ENCODE measurements around the gene PPY.
"Not testable (repeated sequence)": the region's sequence is repeated elsewhere in the genome, so short reads cannot be mapped to it uniquely, and the experiment has no call there.

PPY gene

DNA sequence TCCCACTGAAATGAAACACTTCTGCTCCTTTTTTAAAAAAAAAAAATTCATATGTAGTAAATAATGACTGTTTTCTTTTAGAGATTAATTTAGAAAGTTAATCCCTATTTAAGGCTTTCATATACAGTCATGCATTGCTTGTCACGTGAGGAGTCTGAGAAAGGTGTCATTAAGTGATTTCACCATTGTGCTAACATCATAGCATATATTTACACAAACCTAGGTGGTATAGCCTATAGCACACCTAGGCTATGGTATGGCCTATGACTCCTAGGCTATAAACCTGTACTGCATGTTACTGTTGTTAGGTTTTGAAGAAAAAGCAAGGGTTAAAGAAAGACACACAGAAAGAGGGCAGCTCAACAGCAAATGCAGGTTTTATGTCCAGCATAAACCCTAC lies 13.7 kb downstream of the PPY start:
- H3K27me3 Mint-ChIP-seq, result peaks cover 8% of the 10 kb centered on the region
- no peaks in the 10 kb centered on the region for H3K9me3 Mint-ChIP-seq
- no peaks in the 10 kb centered on the region for H3K36me3 Mint-ChIP-seq (ENCODE audit: low read depth)
- DNase-seq (no peak), ATAC-seq (no peak)
- no peak overlapping the region for H3K4me3 Mint-ChIP-seq
- H3K4me1 Mint-ChIP-seq, result peaks cover 26% of the 10 kb centered on the region
- no peak overlapping the region for H3K27ac Mint-ChIP-seq

DNA sequence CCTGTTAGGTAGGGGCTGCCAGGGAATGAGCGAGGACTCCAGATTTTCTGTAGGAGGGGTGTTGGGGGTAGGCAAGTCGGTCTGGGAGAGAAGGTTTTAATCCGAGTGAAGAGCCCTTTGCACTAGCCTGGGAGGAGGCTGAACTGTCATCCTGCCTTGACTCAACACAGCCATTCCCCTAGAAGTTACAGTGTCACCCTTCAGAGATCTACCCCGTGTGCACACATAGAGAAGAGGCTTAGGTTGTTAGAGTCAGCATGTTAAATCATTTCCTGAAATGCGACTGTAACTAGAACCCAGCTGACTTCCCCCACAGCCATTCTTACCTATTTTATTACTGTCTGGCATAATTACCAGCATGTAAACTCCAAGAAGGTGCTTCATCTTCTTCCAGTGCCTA lies 14.3 kb downstream of the PPY start:
- H3K9me3 Mint-ChIP-seq; H3K27me3 Mint-ChIP-seq; H3K27ac Mint-ChIP-seq; H3K36me3 Mint-ChIP-seq (ENCODE audit: low read depth); DNase-seq: not testable (repeated sequence)
- peak overlapping the region; percentile 57 for H3K4me3 Mint-ChIP-seq
- peaks cover 26% of the 10 kb centered on the region for H3K4me1 Mint-ChIP-seq
- peak; percentile 60 for ATAC-seq

DNA sequence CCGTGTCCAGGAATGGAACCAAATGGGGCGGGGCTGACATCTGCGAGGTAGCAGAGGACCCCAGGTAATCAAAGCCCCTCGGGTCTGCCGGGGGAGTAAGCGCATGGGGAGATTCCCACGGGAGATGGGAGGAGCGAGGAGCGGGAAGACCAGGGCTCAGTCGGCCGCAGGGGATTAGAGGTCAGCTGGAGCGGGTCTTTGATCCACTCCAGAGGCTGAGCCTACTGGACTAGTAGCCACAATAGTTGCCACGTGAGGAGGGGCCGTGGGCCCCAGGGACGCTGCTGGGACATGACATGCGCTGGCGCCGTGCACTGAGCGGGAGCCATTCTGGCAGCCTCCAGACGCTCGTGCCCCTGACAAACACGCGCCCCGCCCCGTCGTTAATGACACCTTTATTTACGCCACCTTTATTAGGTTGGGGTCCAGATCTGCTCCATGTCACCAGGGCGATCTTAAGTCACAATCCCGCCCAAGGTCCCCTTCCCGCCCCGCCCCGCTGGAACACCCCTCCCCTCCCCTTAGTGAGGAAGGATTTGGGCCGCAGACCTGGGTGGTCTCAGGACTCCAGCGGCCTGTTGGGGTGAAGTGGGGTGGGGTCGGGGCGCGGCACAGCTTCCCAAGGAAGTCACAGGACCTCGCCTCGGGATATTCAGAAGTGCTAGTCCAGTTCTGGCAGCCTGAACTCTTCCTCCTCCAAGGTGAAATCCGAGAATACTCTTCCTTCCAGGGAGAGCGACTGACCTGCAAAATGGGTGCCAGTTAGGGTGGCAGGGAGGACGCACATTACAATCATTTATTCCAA lies 15.0 kb downstream of the PPY start:
- DNase-seq (peak; percentile 27), ATAC-seq (no peak)
- H3K36me3 Mint-ChIP-seq (ENCODE audit: low read depth), result no peaks in the 10 kb centered on the region

DNA sequence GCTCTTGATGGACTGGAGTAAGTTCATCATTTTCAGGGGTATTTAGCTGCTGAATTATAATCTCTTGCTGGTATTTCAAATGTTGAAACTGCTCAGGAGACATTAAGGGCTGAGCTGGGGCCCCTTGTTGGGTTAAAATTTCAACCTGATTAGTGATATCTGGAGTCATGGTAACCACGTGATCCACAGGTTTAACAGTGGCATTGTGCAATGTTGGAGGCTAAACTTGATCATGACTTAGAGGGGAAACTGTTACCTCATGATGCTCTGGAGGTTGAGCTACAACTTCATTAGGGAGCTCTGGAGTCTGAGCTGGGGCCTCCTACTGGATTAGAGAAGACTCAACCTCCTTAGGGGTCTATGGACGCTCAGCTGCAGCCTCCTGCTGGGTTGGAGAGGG lies 17.7 kb downstream of the PPY start:
- no peak overlapping the region for H3K4me3 Mint-ChIP-seq
- no peak overlapping the region for H3K27ac Mint-ChIP-seq
- H3K4me1 Mint-ChIP-seq, result peaks cover 24% of the 10 kb centered on the region
- no peak for DNase-seq
- no peaks in the 10 kb centered on the region for H3K9me3 Mint-ChIP-seq
- ATAC-seq, result peak; percentile 63
- peaks cover 8% of the 10 kb centered on the region for H3K27me3 Mint-ChIP-seq
- H3K36me3 Mint-ChIP-seq (ENCODE audit: low read depth), result no peaks in the 10 kb centered on the region

More for the DNA sequence above, 15.0 kb downstream of the PPY start:
- Mint-ChIP-seq H3K27ac (no peak overlapping the region), H3K4me1 (peaks cover 26% of the 10 kb centered on the region), H3K9me3 (no peaks in the 10 kb centered on the region), H3K27me3 (peaks cover 8% of the 10 kb centered on the region), H3K4me3 (peak overlapping the region; percentile 57)

DNA sequence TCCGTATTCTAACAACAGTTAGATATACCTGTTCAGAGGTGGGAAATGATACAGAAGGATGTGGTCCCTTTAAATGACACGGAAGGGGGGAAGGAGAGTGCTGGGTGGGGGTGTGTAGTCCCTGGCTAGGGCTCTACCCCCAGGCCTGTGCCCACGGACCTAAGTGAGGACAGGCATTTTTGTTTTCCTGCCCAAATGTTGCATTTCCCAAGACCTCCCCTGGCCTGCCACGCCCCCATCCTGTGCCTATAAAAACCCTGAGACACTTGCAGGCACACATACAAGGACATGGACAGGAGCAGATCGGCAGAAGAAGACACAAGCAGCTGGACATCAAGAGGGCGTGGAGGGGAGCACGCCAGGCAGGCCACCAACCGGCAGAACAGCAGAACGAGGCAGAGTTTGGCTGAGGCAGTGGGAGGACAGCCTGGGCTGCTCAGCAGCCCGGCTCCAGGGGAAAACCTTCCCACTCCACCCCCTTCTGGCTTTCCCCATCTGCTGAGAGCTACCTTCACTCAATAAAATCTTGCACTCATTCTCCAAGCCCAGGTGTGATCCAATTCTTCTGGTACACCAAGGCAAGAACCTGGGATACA lies 21.7 kb downstream of the PPY start:
- DNase-seq (no peak), ATAC-seq (no peak)
- Mint-ChIP-seq H3K27ac (no peak overlapping the region), H3K4me1 (peaks cover 25% of the 10 kb centered on the region), H3K4me3 (no peak overlapping the region), H3K27me3 (peaks cover 5% of the 10 kb centered on the region), H3K36me3 (ENCODE audit: low read depth) (no peaks in the 10 kb centered on the region), H3K9me3 (no peaks in the 10 kb centered on the region)

DNA sequence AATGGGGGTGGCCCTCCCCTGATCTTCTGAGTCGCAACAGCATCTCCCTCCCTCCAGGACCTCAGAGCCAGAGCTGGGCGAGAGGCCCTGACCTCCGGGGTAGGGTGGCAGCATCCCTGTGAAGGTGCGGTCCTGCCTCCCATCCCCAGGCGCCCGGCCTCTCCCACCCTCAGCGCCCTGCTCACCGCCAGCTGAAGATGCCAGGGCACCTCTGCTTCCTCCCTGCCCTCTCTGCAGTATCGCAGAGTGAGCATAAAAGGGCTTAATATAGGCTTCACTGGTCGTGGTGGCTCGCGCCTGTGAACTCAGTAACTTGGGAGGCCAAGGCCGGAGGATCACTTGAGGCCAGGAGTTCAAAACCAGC lies 24.3 kb downstream of the PPY start:
- DNase-seq (no peak), ATAC-seq (no peak)
- H3K36me3 Mint-ChIP-seq (ENCODE audit: low read depth), result no peaks in the 10 kb centered on the region
- no peaks in the 10 kb centered on the region for H3K9me3 Mint-ChIP-seq
- peak overlapping the region; percentile 64 for H3K4me3 Mint-ChIP-seq
- no peak overlapping the region for H3K27ac Mint-ChIP-seq
- H3K27me3 Mint-ChIP-seq, result peaks cover 5% of the 10 kb centered on the region
- peaks cover 16% of the 10 kb centered on the region for H3K4me1 Mint-ChIP-seq

DNA sequence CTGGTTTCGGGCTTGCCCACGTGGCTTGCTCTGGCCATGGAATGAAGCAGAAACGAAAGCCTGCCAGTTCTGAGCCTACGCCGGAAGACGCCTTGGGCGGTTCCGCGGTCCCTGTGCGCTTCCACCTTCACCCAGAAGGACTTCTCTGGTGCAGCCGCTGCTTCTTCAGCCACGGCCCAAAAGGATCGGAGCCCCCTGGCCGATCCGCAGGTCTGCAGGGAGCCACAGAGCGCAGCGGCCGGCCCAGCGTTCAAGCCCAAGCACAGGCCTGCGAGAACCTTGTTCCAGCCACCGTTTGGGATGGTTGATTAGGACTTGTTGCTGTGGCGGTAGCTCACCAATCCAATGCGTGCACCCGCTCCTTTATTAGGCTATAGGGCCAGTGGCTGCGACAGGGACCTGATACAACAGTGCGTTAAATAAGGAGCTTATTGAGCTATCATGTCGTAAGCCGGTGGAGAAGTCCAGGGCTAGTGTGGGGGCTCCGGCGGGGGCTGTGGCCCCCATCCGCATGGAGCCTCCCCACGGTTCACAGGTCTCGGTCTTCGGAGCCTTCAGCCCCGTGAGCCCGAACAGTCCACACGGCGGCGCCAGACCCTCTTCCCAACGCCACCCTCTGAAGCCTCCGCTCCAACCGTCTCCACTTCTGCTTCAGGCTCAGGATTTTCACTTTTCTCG lies 24.8 kb downstream of the PPY start:
- Mint-ChIP-seq H3K4me3 (peak overlapping the region; percentile 64), H3K36me3 (ENCODE audit: low read depth) (no peaks in the 10 kb centered on the region), H3K9me3 (no peaks in the 10 kb centered on the region), H3K27ac (no peak overlapping the region), H3K4me1 (peaks cover 16% of the 10 kb centered on the region), H3K27me3 (peaks cover 5% of the 10 kb centered on the region)
- ATAC-seq, result peak; percentile 71
- DNase-seq, result peak; percentile 51

DNA sequence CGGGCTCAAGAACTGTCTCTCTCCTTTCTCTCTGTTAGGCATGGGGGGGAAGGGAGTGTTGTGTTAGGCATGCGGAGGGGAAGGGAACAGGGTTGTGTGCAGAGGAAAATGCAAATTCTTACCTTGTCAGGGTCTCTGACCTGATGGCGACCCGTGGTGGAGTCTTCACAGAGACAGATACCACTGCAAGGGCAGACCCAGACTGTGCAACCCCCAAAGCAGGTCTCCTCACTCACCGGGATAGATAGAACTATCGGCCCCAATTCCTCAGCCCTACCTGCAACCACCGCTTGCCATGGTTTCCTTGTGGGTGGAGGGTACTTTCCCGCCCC lies 25.3 kb downstream of the PPY start:
- no peaks in the 10 kb centered on the region for H3K36me3 Mint-ChIP-seq (ENCODE audit: low read depth)
- H3K27me3 Mint-ChIP-seq, result peaks cover 5% of the 10 kb centered on the region
- DNase-seq (no peak), ATAC-seq (peak; percentile 39)
- peak overlapping the region; percentile 64 for H3K4me3 Mint-ChIP-seq
- H3K27ac Mint-ChIP-seq, result no peak overlapping the region
- H3K9me3 Mint-ChIP-seq, result no peaks in the 10 kb centered on the region
- peaks cover 16% of the 10 kb centered on the region for H3K4me1 Mint-ChIP-seq

DNA sequence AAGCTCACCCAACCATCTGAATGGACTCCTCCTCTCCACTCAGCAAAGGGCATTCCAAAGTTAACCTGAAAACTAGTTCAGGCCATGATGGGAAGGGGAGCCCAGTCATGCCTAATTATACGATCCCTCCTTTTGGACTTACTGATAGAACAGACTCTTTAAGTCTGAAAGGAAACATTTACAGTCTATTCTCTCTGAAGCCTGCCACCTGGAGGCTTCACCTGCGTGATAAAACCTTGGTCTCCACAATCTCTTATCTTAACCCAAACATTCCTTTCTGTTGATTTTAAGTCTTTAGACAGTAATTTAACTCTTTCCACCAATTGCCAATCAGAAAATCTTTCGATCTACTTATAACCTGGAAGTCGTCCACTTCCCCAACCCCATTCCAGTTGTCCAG lies 25.9 kb downstream of the PPY start:
- Mint-ChIP-seq H3K4me1 (peaks cover 16% of the 10 kb centered on the region), H3K36me3 (ENCODE audit: low read depth) (no peaks in the 10 kb centered on the region), H3K27me3 (peaks cover 5% of the 10 kb centered on the region), H3K4me3 (no peak overlapping the region), H3K27ac (no peak overlapping the region), H3K9me3 (no peaks in the 10 kb centered on the region)
- ATAC-seq (no peak), DNase-seq (no peak)

DNA sequence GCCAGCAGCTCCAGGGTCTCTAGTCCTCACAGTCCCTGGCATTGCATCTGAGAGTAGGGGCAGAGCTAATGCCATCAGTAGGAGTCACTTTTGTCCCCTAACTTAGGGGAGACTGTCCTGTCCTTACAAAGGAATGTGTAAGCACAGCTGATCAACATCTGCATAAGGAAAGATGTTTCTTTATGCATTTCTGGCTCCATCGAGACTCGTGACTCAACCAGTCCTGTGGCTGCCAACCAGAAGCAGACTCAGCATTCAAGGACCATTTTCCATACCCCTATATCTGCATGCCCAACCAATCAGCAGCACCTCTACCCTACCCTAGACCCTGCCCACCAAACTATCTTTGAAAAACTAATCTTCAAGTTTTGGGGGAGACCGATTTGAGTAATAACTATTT lies 26.7 kb downstream of the PPY start:
- Mint-ChIP-seq H3K4me1 (peaks cover 16% of the 10 kb centered on the region), H3K36me3 (ENCODE audit: low read depth) (no peaks in the 10 kb centered on the region), H3K27ac (no peak overlapping the region), H3K9me3 (no peaks in the 10 kb centered on the region), H3K4me3 (no peak overlapping the region), H3K27me3 (peaks cover 5% of the 10 kb centered on the region)
- ATAC-seq (no peak), DNase-seq (no peak)

DNA sequence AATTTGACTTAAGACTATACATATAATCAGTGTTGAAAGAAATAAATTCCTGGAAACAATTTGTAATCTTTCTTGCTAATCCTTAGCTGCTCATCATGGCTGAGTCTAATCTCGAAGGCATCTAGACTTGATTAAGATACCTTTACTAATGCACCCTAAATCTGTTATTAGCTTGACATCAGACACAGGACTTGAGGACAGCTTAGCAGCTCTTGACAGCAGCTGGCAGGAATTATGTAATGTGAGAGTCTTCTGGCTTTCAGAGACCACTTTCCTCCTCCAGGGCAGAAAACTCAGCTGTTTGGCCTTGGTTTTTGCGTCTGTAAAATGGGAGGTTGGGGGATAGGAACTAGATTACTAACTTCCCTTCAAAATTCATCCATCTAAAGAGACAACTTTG lies 27.8 kb downstream of the PPY start:
- Mint-ChIP-seq H3K36me3 (ENCODE audit: low read depth) (no peaks in the 10 kb centered on the region), H3K4me1 (peaks cover 16% of the 10 kb centered on the region), H3K27ac (no peak overlapping the region), H3K4me3 (no peak overlapping the region), H3K27me3 (peaks cover 5% of the 10 kb centered on the region), H3K9me3 (no peaks in the 10 kb centered on the region)
- ATAC-seq (no peak), DNase-seq (no peak)

DNA sequence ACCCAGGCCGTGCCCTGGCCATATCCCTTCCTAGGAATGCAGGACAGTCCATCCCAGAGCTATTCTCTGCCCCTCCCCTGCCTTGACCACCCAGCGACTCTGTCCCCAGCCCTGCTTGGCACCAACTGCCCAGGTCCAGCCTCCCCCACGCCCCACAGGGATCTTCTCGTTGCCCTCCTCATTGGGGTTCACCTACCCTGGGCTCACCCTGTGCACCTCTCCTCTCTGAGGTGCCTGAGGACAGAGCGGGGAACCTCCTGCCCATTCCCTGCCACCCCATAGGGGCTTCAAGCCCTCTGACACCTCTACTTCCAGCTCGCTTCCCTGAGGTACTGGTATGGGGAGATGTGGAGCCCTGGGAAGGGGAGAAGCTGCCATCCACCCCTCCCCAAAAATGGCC lies 28.7 kb downstream of the PPY start:
- Mint-ChIP-seq H3K27ac (no peak overlapping the region), H3K36me3 (ENCODE audit: low read depth) (no peaks in the 10 kb centered on the region), H3K4me3 (no peak overlapping the region), H3K4me1 (peaks cover 16% of the 10 kb centered on the region), H3K9me3 (no peaks in the 10 kb centered on the region), H3K27me3 (peaks cover 6% of the 10 kb centered on the region)
- no peak for ATAC-seq
- no peak for DNase-seq

DNA sequence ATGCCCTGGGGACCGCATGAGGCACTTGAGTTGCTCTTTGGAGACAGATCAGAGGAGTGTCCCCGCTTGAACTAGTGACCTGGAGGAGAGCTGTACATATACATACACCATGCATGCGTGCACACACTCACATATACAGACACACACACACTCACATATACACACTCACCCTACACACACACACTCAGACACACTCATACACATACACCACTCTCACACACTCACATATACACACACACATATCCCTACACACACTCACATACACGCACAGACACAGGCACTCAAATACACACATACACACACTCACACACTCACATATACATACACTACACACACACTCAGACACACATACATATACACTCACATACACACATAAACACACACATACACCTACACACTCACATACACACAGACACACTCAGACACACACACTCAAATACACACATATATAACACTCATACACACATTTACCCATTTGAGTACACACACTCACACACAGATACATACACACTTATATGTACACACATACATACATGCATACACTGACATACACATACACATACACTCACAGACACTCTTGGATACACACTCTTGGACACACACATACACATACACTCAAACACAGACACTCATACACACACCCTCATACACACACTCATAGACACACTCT lies 29.5 kb downstream of the PPY start:
- no peak overlapping the region for H3K27ac Mint-ChIP-seq
- ATAC-seq (no peak), DNase-seq (no peak)
- H3K36me3 Mint-ChIP-seq (ENCODE audit: low read depth), result no peaks in the 10 kb centered on the region
- peaks cover 17% of the 10 kb centered on the region for H3K4me1 Mint-ChIP-seq
- no peaks in the 10 kb centered on the region for H3K9me3 Mint-ChIP-seq
- no peak overlapping the region for H3K4me3 Mint-ChIP-seq
- peaks cover 11% of the 10 kb centered on the region for H3K27me3 Mint-ChIP-seq

DNA sequence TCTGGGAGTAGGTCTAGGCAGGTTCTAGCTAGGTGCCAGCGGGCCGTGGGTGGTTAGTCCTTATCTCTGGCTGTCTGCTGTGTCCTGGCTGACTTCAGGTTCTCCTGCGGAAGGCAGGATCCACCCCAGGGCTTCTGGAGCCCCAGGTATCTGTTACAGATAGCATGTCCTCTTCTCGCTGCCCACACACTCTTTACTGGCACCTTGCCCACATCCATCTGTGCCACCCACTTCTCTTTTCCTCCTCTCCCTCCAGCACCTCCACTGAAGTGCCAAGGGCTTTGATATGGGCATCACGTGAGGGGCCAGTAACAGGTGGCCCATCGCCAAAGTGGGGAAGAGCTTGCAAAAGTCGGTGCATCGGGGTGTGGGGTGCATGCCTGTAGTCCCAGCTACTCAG lies 30.4 kb downstream of the PPY start:
- Mint-ChIP-seq H3K27me3 (peaks cover 11% of the 10 kb centered on the region), H3K9me3 (no peaks in the 10 kb centered on the region), H3K36me3 (ENCODE audit: low read depth) (no peaks in the 10 kb centered on the region), H3K4me3 (no peak overlapping the region), H3K27ac (no peak overlapping the region), H3K4me1 (peaks cover 13% of the 10 kb centered on the region)
- ATAC-seq (no peak), DNase-seq (no peak)

All from activated naive CD8-positive, alpha-beta T cell treated with anti-CD3 and anti-CD28 coated beads, Interleukin-2, amount 50 U/mL, for 24 hours (primary cell).